HEK293 (cell line): ENCODE data around the gene TOM1L2.

ENCODE experiments used
- CTCF ChIA-PET: fragments of 350-600 bp; formaldehyde crosslinking; extraction: SDS; loops from one replicate; lab custom pipeline; 2021; ENCODE audit warnings: antibody characterized with exemption; lab: Yijun Ruan, JAX
- POLR2A ChIA-PET: fragments of 300-600 bp; formaldehyde crosslinking; extraction: SDS; loops from one replicate; lab custom pipeline; 2020; ENCODE audit warnings: antibody characterized with exemption, inconsistent platforms; lab: Yijun Ruan, JAX
- H3K27ac ChIP-seq: fragments of 200-500 bp; sonication (Bioruptor generic); 2 replicates; pipeline ENCODE4 v1.5.1; 2014; ENCODE audit warnings: low read depth, low read length, control low read depth, inconsistent platforms; ENCODE audit errors: extremely low read depth
- H3K36me3 ChIP-seq, 2 experiments: fragments of 200-500 bp in 1 of 2; sonication (Bioruptor generic) in 1 of 2; 1 replicate in 1 of 2; 2 replicates in 1 of 2; pipeline ENCODE4 v1.5.1; 2014 to 2017; ENCODE audit warnings: inconsistent platforms in 2 of 2, low read length in 2 of 2; ENCODE audit not compliant: control insufficient read depth in 2 of 2, insufficient read depth in 1 of 2
- H3K4me1 ChIP-seq: fragments of 200-500 bp; sonication (Bioruptor generic); 2 replicates; pipeline ENCODE4 v1.5.1; 2014; ENCODE audit warnings: mild to moderate bottlenecking, low read length, inconsistent platforms; ENCODE audit not compliant: control insufficient read depth, insufficient read depth
- H3K4me3 ChIP-seq: 2 replicates; pipeline ENCODE4 v1.5.1; 2011; ENCODE audit warnings: low read depth, mild to moderate bottlenecking, control low read depth, low read length, moderate library complexity
- H3K9me3 ChIP-seq: fragments of 200-500 bp; sonication (Bioruptor generic); 2 replicates; pipeline ENCODE4 v1.5.1; 2014; ENCODE audit warnings: low read depth, low read length, inconsistent platforms; ENCODE audit not compliant: control insufficient read depth, insufficient read depth
- FEZF1 ChIP-seq: fragments of 450-650 bp; formaldehyde crosslinking; IDR thresholded peaks from 2 replicates; pipeline ENCODE4 v1.5.1; 2016; ENCODE audit warnings: missing biosample characterization, missing genetic modification characterization
- INSM2 ChIP-seq: fragments of 450-650 bp; formaldehyde crosslinking; IDR thresholded peaks from 2 replicates; pipeline ENCODE4 v1.5.1; 2016; ENCODE audit warnings: missing biosample characterization, missing genetic modification characterization
- KLF17 ChIP-seq: fragments of 450-650 bp; formaldehyde crosslinking; IDR thresholded peaks from 2 replicates; pipeline ENCODE4 v1.5.1; 2016; ENCODE audit warnings: missing biosample characterization, missing genetic modification characterization
- MYNN ChIP-seq: fragments of 450-650 bp; formaldehyde crosslinking; IDR thresholded peaks from 2 replicates; pipeline ENCODE4 v1.5.1; 2016; ENCODE audit warnings: missing biosample characterization, missing genetic modification characterization, borderline replicate concordance
- REST ChIP-seq: fragments of 450-650 bp; formaldehyde crosslinking; IDR thresholded peaks from 2 replicates; pipeline ENCODE4 v1.5.1; 2016; ENCODE audit warnings: missing biosample characterization, missing genetic modification characterization
- SP2 ChIP-seq: fragments of 450-650 bp; formaldehyde crosslinking; IDR thresholded peaks from 2 replicates; pipeline ENCODE4 v1.5.1; 2016; ENCODE audit warnings: missing biosample characterization, missing genetic modification characterization
- ZFP69B ChIP-seq: fragments of 450-650 bp; formaldehyde crosslinking; IDR thresholded peaks from 2 replicates; pipeline ENCODE4 v1.5.1; 2016; ENCODE audit warnings: missing biosample characterization, missing genetic modification characterization
- ZNF10 ChIP-seq: fragments of 450-650 bp; formaldehyde crosslinking; IDR thresholded peaks from 2 replicates; pipeline ENCODE4 v1.5.1; 2017; ENCODE audit warnings: missing biosample characterization, missing genetic modification characterization
- ZNF211 ChIP-seq: fragments of 450-650 bp; formaldehyde crosslinking; IDR thresholded peaks from 2 replicates; pipeline ENCODE4 v1.5.1; 2016; ENCODE audit warnings: low read depth, missing biosample characterization, missing genetic modification characterization
- ZNF221 ChIP-seq: fragments of 450-650 bp; formaldehyde crosslinking; IDR thresholded peaks from 2 replicates; pipeline ENCODE4 v1.5.1; 2017; ENCODE audit warnings: missing biosample characterization, missing genetic modification characterization, borderline replicate concordance
- ZNF292 ChIP-seq: fragments of 450-650 bp; formaldehyde crosslinking; IDR thresholded peaks from 2 replicates; pipeline ENCODE4 v1.5.1; 2016; ENCODE audit warnings: low read depth, missing biosample characterization, missing genetic modification characterization, borderline replicate concordance
- ZNF398 ChIP-seq: fragments of 450-650 bp; formaldehyde crosslinking; IDR thresholded peaks from 2 replicates; pipeline ENCODE4 v1.5.1; 2017; ENCODE audit warnings: missing biosample characterization, missing genetic modification characterization
- ZNF518A ChIP-seq: fragments of 450-650 bp; formaldehyde crosslinking; conservative IDR thresholded peaks from 2 replicates; pipeline ENCODE4 v1.5.1; 2016; ENCODE audit warnings: low read depth, missing biosample characterization, missing genetic modification characterization
- ZNF645 ChIP-seq: fragments of 450-650 bp; formaldehyde crosslinking; IDR thresholded peaks from 2 replicates; pipeline ENCODE4; 2016; ENCODE audit warnings: missing biosample characterization, missing genetic modification characterization
- ZNF664 ChIP-seq: fragments of 450-650 bp; formaldehyde crosslinking; IDR thresholded peaks from 2 replicates; pipeline ENCODE4 v1.5.1; 2016; ENCODE audit warnings: missing biosample characterization, missing genetic modification characterization
- ZNF76 ChIP-seq: fragments of 450-650 bp; formaldehyde crosslinking; IDR thresholded peaks from 2 replicates; pipeline ENCODE4; 2016; ENCODE audit warnings: low read depth, missing biosample characterization, missing genetic modification characterization, borderline replicate concordance

TOM1L2 gene

GRCh38 chr17:17983376-17983775 is 11.2 kb upstream of the TOM1L2 start:
- Histone ChIP-seq H3K27ac (no peak overlapping the region), H3K4me3 (no peak overlapping the region), H3K9me3 (no peaks in the 10 kb centered on the region), H3K36me3 (no peaks in the 10 kb centered on the region), H3K4me1 (no peaks in the 10 kb centered on the region)
- ChIA-PET CTCF (interaction anchor here (0.7 to 3.4 kb wide), 4 partner anchors 9 to 415 kb away, joined by 4 to 10 read pairs (median 6); no protein-coding TSS in a partner anchor), POLR2A (interaction anchor here (0.7 to 1.3 kb wide), 2 partner anchors 11 to 23 kb away, joined by 3 read pairs; partner anchors contain the start of genes DRC3 and TOM1L2)
- TF ChIP-seq MYNN (tag by site-specific recombination) = no peak
- no peak for TF ChIP-seq ZNF664 (tag by site-specific recombination)
- no peak for TF ChIP-seq ZFP69B (tag by site-specific recombination)
- no peak for TF ChIP-seq ZNF398 (tag by site-specific recombination)
- no peak for TF ChIP-seq ZNF211 (tag by site-specific recombination)
- TF ChIP-seq KLF17 (tag by site-specific recombination) = no peak
- no peak for TF ChIP-seq ZNF221 (tag by site-specific recombination)
- no peak for TF ChIP-seq ZNF518A (tag by site-specific recombination)
- TF ChIP-seq REST (tag by site-specific recombination) = no peak
- no peak for TF ChIP-seq FEZF1
- no peak for TF ChIP-seq ZNF10 (tag by site-specific recombination)
- TF ChIP-seq ZNF292 (tag by site-specific recombination) = no peak
- no peak for TF ChIP-seq ZNF645 (tag by site-specific recombination)
- TF ChIP-seq ZNF76 (tag by site-specific recombination) = no peak
- TF ChIP-seq SP2 (tag by site-specific recombination) = no peak
- no peak for TF ChIP-seq INSM2 (tag by site-specific recombination)
